IMR-90 (cell line): Measurements from ENCODE around the gene SIGLEC12. TPM values are rescaled to one million over a fixed set of nuclear protein-coding genes. Genes with fewer than 3 reads are reported as not detected.

Experiments used
- ATAC-seq: fragments of 200-7000 bp; cut with Tn5 transposase; 2 replicates; pipeline ENCODE4 v1.9.1; 2020; ENCODE audit warnings: low read depth, mild to moderate bottlenecking, moderate library complexity
- Bru-seq: library from RNA; stranded (reverse); fragments of 400-500 nt; gene quantifications from one replicate; lab custom pipeline; 2021; lab: Mats Ljungman, UMichigan
- BruChase-seq, 2 experiments: library from RNA; stranded (reverse); fragments of 400-500 nt; gene quantifications; one replicate each; lab custom pipeline; 2021; lab: Mats Ljungman, UMichigan
- BruUV-seq: library from RNA; stranded (reverse); fragments of 400-500 nt; replicated peaks from 2 replicates; lab custom pipeline; 2021; lab: Mats Ljungman, UMichigan
- CTCF ChIA-PET: fragments of 300-600 bp; formaldehyde crosslinking; extraction: SDS; loops from one replicate; lab custom pipeline; 2021; ENCODE audit warnings: antibody characterized with exemption; lab: Yijun Ruan, JAX
- POLR2A ChIA-PET: fragments of 300-600 bp; sonication (Branson Sonifier 250); formaldehyde crosslinking; loops from one replicate; lab custom pipeline; 2022; ENCODE audit warnings: antibody characterized with exemption; ENCODE audit not compliant: unreplicated experiment; lab: Charles Lee
- DNase-seq: peaks from one replicate; pipeline ENCODE4 v3.0.0; 2013
- H2AFZ ChIP-seq: replicated peaks from 2 replicates; pipeline ENCODE3; 2013; ENCODE audit warnings: low read length, mild to moderate bottlenecking; ENCODE audit not compliant: poor library complexity
- H2AK5ac ChIP-seq: 2 replicates; pipeline ENCODE4 v1.6.1; 2013; ENCODE audit warnings: low read depth, low read length, inconsistent platforms
- H2AK9ac ChIP-seq: replicated peaks from 2 replicates; pipeline ENCODE3; 2013; ENCODE audit warnings: mild to moderate bottlenecking, low read depth, low read length, moderate library complexity; ENCODE audit not compliant: poor library complexity
- H2BK120ac ChIP-seq: 2 replicates; pipeline ENCODE4 v1.6.1; 2013; ENCODE audit warnings: low read depth, low read length, inconsistent platforms
- H2BK15ac ChIP-seq: 3 replicates; pipeline ENCODE4 v1.6.1; 2013; ENCODE audit warnings: low read depth, low read length, inconsistent platforms
- H2BK20ac ChIP-seq: 2 replicates; pipeline ENCODE4 v1.6.1; 2013; ENCODE audit warnings: low read depth, mild to moderate bottlenecking, inconsistent platforms, low read length, moderate library complexity
- H2BK5ac ChIP-seq: 2 replicates; pipeline ENCODE4 v1.6.1; 2013; ENCODE audit warnings: mild to moderate bottlenecking, low read depth, low read length, inconsistent platforms; ENCODE audit not compliant: poor library complexity, severe bottlenecking
- H3K14ac ChIP-seq: replicated peaks from 2 replicates; pipeline ENCODE4 v1.6.1; 2013; ENCODE audit warnings: low read depth, low read length, inconsistent platforms
- H3K18ac ChIP-seq: 2 replicates; pipeline ENCODE4 v1.6.1; 2013; ENCODE audit warnings: low read depth, low read length, control low read depth
- H3K23ac ChIP-seq: 2 replicates; pipeline ENCODE4 v1.6.1; 2013; ENCODE audit warnings: low read depth, low read length, inconsistent platforms
- H3K27ac ChIP-seq: 2 replicates; pipeline ENCODE4 v1.5.1; 2013; ENCODE audit warnings: mild to moderate bottlenecking, control low read depth, low read length; ENCODE audit not compliant: insufficient read depth
- H3K27me3 ChIP-seq: 2 replicates; pipeline ENCODE4 v1.6.1; 2013; ENCODE audit warnings: low read length; ENCODE audit not compliant: control insufficient read depth, insufficient read depth
- H3K36me3 ChIP-seq: 2 replicates; pipeline ENCODE4 v1.6.1; 2013; ENCODE audit warnings: low read length, mixed read lengths; ENCODE audit not compliant: control insufficient read depth, insufficient read depth
- H3K4ac ChIP-seq: 2 replicates; pipeline ENCODE4 v1.6.1; 2013; ENCODE audit warnings: low read depth, low read length, inconsistent platforms
- H3K4me1 ChIP-seq: 2 replicates; pipeline ENCODE4 v1.6.1; 2013; ENCODE audit warnings: low read length, mixed read lengths; ENCODE audit not compliant: control insufficient read depth, insufficient read depth
- H3K4me2 ChIP-seq: 2 replicates; pipeline ENCODE4 v1.6.1; 2013; ENCODE audit warnings: low read depth, mild to moderate bottlenecking, control low read depth, low read length, moderate library complexity
- H3K4me3 ChIP-seq: 2 replicates; pipeline ENCODE4 v1.5.1; 2013; ENCODE audit warnings: low read depth, mild to moderate bottlenecking, control low read depth, low read length, moderate library complexity; ENCODE audit not compliant: insufficient read depth
- H3K56ac ChIP-seq: 2 replicates; pipeline ENCODE4 v1.6.1; 2013; ENCODE audit warnings: low read length, inconsistent platforms; ENCODE audit not compliant: insufficient read depth; ENCODE audit errors: extremely low read depth
- H3K79me1 ChIP-seq, 2 experiments: 2 replicates each; pipeline ENCODE4 v1.6.1; 2013; ENCODE audit warnings: low read length in 2 of 2, inconsistent platforms in 1 of 2, low read depth in 1 of 2
- H3K9ac ChIP-seq: 2 replicates; pipeline ENCODE4 v1.6.1; 2013; ENCODE audit warnings: low read depth, low read length, control low read depth
- H3K9me1 ChIP-seq: 2 replicates; pipeline ENCODE4 v1.6.1; 2013; ENCODE audit warnings: low read length, inconsistent platforms; ENCODE audit not compliant: insufficient read depth
- H3K9me3 ChIP-seq: 2 replicates; pipeline ENCODE4 v1.6.1; 2013; ENCODE audit warnings: low read length; ENCODE audit not compliant: control insufficient read depth, insufficient read depth
- H4K20me1 ChIP-seq: 2 replicates; pipeline ENCODE4 v1.6.1; 2013; ENCODE audit warnings: low read length, inconsistent platforms; ENCODE audit not compliant: insufficient read depth
- H4K5ac ChIP-seq: 2 replicates; pipeline ENCODE4 v1.6.1; 2013; ENCODE audit warnings: mild to moderate bottlenecking, low read depth, low read length, control low read depth
- H4K8ac ChIP-seq, 2 experiments: 2 replicates each; pipeline ENCODE4 v1.6.1; 2013; ENCODE audit warnings: low read depth in 2 of 2, low read length in 2 of 2, control low read depth in 1 of 2, inconsistent platforms in 1 of 2
- H4K91ac ChIP-seq: 2 replicates; pipeline ENCODE4 v1.6.1; 2013; ENCODE audit warnings: low read depth, low read length, inconsistent platforms; ENCODE audit not compliant: insufficient read depth
- MAZ ChIP-seq: IDR thresholded peaks from 2 replicates; pipeline ENCODE4 v1.6.1; 2012; ENCODE audit warnings: low read depth, mild to moderate bottlenecking, low read length, improper control_type of control experiment, moderate library complexity, borderline replicate concordance
- NFE2L2 ChIP-seq: fragments of 150-350 bp; IDR thresholded peaks from 2 replicates; pipeline ENCODE4 v1.6.1; 2016; ENCODE audit warnings: low read depth, mild to moderate bottlenecking, low read length
- RAD21 ChIP-seq: IDR thresholded peaks from 2 replicates; pipeline ENCODE4 v1.6.1; 2012; ENCODE audit warnings: low read length, improper control_type of control experiment
- RCOR1 ChIP-seq: IDR thresholded peaks from 2 replicates; pipeline ENCODE4 v1.6.1; 2012; ENCODE audit warnings: mild to moderate bottlenecking, low read length, improper control_type of control experiment; ENCODE audit not compliant: insufficient replicate concordance
- WGBS, 2 experiments: methylation state at CpG; one replicate each; pipeline versions ENCODE4 v1.1.5 to v1.1.7; 2013; ENCODE audit warnings: missing lambda C conversion rate in 2 of 2; ENCODE audit not compliant: insufficient read length in 1 of 2; ENCODE audit errors: extremely low coverage in 2 of 2; 5-methylcytosine and 5-hydroxymethylcytosine counted together
- dilution Hi-C: fragments of 300-500 bp; cut with HindIII; formaldehyde crosslinking; loops from one replicate; pipeline ENCODE4 v1.14.3; 2018; ENCODE audit warnings: low sequenced_read_pairs; ENCODE audit not compliant: unreplicated experiment
- in situ Hi-C: fragments of 300-500 bp; cut with MboI; formaldehyde crosslinking; loops from 3 replicates; pipeline ENCODE4 v1.14.3; 2019; ENCODE audit warnings: low sequenced_read_pairs, inconsistent platforms, mixed read lengths
- intact Hi-C: fragments of 100-400 bp; cut with micrococcal nuclease; formaldehyde crosslinking; loops from 2 replicates; pipeline ENCODE4 v1.10.0; 2022
- long read RNA-seq: library from polyadenylated mRNA; unstranded; transcript quantifications from one replicate; pipeline ENCODE4 v2.0.0, GENCODE V29; 2021; ENCODE audit not compliant: unreplicated experiment
- polyA plus RNA-seq, 3 experiments: library from polyadenylated mRNA; depleted of rRNA; stranded (reverse); fragments of >200 nt; gene quantifications; 2 replicates each; pipeline ENCODE4 v1.2.3, GENCODE V29; 2012; ENCODE audit warnings: low replicate concordance in 1 of 3
- total RNA-seq: library from RNA; depleted of rRNA; stranded (reverse); fragments of >200 nt; gene quantifications from 2 replicates; pipeline ENCODE4 v1.2.3, GENCODE V29; 2012; rRNA removed
- TF ChIP-seq, protein P1 (sequence below): conservative IDR thresholded peaks from 2 replicates; pipeline ENCODE4 v1.5.1; 2012; ENCODE audit warnings: mild to moderate bottlenecking, low read depth, low read length, improper control_type of control experiment

Gene SIGLEC12
- total RNA-seq (not detected in 2 replicates), polyA plus RNA-seq (2012; rRNA removed) (not detected in 2 replicates), Bru-seq, nascent RNA (not detected), BruChase-seq, experiment 1, labeled RNA remaining after a 6-hour chase (not detected), BruChase-seq, experiment 2, labeled RNA remaining after a 2-hour chase (not detected)
- not detected in 2 replicates for polyA plus RNA-seq (2012; cell fraction: cytosol; rRNA removed)
- polyA plus RNA-seq (2012; cell fraction: nucleus; rRNA removed; ENCODE audit: low replicate concordance): not detected in 2 replicates
- long read RNA-seq: 0 reads

DNA sequence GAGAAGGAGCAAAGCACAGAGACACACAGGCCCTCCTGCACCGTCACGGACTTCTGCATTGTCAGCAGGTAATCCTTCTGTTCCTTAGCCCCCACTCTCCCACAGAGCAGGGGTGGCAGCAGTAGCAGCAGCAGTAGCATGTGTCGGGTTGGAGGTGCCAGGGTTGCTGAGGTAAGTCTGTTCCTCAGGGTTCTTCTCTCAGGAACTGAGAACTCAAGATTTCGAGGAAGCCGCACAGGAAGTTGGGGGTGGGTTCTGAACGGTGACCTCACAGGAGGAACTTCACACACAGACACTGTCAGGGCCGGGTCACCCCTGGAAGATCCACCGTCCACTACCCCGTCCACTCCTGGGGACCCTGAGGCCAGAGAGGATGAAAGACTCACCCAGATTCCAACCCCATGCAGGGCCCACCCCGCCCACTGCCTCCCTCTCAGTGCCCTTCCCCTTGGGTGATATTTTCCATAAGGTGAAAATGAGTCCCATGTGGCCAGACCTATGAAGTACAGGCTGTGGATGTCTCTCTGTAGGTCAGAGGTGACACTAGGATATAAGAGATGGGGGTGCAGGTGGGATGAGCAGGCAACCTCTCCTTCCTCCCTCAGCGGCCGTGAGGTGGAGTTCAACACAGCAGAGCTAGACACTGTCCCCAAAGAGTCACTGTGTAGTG is at the start of gene SIGLEC12:
Gene SIGLEC12 (minus strand): TSS at position 207 of the 670 bp plus-strand sequence. CDS start 67 bp downstream, at position 140.
- no peak for TF ChIP-seq RAD21
- no peak for TF ChIP-seq NFE2L2
- TF ChIP-seq MAZ: no peak
- no peak for TF ChIP-seq RCOR1
- TF ChIP-seq, protein P1, sequence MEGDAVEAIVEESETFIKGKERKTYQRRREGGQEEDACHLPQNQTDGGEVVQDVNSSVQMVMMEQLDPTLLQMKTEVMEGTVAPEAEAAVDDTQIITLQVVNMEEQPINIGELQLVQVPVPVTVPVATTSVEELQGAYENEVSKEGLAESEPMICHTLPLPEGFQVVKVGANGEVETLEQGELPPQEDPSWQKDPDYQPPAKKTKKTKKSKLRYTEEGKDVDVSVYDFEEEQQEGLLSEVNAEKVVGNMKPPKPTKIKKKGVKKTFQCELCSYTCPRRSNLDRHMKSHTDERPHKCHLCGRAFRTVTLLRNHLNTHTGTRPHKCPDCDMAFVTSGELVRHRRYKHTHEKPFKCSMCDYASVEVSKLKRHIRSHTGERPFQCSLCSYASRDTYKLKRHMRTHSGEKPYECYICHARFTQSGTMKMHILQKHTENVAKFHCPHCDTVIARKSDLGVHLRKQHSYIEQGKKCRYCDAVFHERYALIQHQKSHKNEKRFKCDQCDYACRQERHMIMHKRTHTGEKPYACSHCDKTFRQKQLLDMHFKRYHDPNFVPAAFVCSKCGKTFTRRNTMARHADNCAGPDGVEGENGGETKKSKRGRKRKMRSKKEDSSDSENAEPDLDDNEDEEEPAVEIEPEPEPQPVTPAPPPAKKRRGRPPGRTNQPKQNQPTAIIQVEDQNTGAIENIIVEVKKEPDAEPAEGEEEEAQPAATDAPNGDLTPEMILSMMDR: no peak
- Histone ChIP-seq H3K9me3 (peaks cover 6% of the 10 kb centered on the region; the same call in 1 of the 2 replicates), H2AK5ac (no peak within 1 kb of the TSS), H2BK15ac (no peak within 1 kb of the TSS), H3K18ac (no peak within 1 kb of the TSS), H2BK120ac (no peak within 1 kb of the TSS), H4K20me1 (no peaks in the 10 kb centered on the region), H2BK5ac (no peak within 1 kb of the TSS), H3K9me1 (no peaks in the 10 kb centered on the region), H3K23ac (no peak within 1 kb of the TSS), H3K27me3 (no peaks in the 10 kb centered on the region), H4K8ac (no peak within 1 kb of the TSS), H2AK9ac (no peak within 1 kb of the TSS), H4K5ac (no peak within 1 kb of the TSS), H2BK20ac (no peak within 1 kb of the TSS), H3K4me1 (no peaks in the 10 kb centered on the region), H3K4me3 (no peak within 1 kb of the TSS), H3K4me2 (no peak within 1 kb of the TSS), H3K27ac (no peak within 1 kb of the TSS), H3K56ac (no peak within 1 kb of the TSS), H3K14ac (no peak within 1 kb of the TSS), H3K36me3 (no peaks in the 10 kb centered on the region), H2AFZ (no peak within 1 kb of the TSS), H3K9ac (no peak within 1 kb of the TSS), H4K91ac (no peak within 1 kb of the TSS), H3K4ac (no peak within 1 kb of the TSS), H3K79me1 (no peaks in the 10 kb centered on the region)
- intact Hi-C loops (no loop called here), dilution Hi-C loops (no loop called here), in situ Hi-C loops (no loop called here)
- WGBS, 2 experiments: no CpG with 5 or more reads among the region's 12 CpGs
- ATAC-seq (no peak), DNase-seq (no peak)
- ChIA-PET CTCF (no interaction called here), POLR2A (no interaction called here)
- no TSS peak for BruUV-seq
